Astrocyte of the spinal cord (primary cell): ENCODE data around the gene USP25.

Experiments used
- DNase-seq: peaks from one replicate; pipeline ENCODE4 v3.0.0; 2011; ENCODE audit warnings: low read depth, low spot score
- H3K4me3 ChIP-seq: 2 replicates; pipeline ENCODE4 v1.5.1; 2011; ENCODE audit warnings: low read depth, mild to moderate bottlenecking, low read length, moderate library complexity
- in situ Hi-C: cut with HindIII; loops from 2 replicates; pipeline ENCODE4 v1.10.0; 2017; ENCODE audit warnings: low sequenced_read_pairs
- TF ChIP-seq, protein P1 (sequence below): IDR thresholded peaks from 2 replicates; pipeline ENCODE4 v1.5.1; 2012; ENCODE audit warnings: low read depth, mild to moderate bottlenecking, low read length, inconsistent platforms

Gene USP25

DNA sequence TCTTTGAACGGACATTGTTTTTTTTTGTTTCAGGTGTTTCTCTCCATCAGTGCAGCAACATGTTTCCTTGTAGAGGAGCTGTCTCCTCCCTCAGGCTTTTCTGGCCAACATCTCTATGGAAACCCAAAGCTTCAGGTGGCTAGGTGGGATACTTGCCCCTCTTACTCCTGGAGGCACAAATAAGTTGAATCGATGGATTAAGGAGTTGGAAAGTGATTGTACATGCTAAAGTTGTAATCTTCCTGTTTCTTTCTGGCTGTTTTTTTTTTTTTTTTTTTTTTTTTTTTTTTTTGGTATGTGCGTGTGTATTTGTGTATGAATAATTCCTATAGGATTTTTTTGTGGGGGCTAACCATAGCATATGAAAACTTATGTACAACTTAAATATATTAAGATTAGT is 10.6 kb downstream of the USP25 start:
- H3K4me3 ChIP-seq: no peak overlapping the region
- DNase-seq: no peak
- TF ChIP-seq, protein P1, sequence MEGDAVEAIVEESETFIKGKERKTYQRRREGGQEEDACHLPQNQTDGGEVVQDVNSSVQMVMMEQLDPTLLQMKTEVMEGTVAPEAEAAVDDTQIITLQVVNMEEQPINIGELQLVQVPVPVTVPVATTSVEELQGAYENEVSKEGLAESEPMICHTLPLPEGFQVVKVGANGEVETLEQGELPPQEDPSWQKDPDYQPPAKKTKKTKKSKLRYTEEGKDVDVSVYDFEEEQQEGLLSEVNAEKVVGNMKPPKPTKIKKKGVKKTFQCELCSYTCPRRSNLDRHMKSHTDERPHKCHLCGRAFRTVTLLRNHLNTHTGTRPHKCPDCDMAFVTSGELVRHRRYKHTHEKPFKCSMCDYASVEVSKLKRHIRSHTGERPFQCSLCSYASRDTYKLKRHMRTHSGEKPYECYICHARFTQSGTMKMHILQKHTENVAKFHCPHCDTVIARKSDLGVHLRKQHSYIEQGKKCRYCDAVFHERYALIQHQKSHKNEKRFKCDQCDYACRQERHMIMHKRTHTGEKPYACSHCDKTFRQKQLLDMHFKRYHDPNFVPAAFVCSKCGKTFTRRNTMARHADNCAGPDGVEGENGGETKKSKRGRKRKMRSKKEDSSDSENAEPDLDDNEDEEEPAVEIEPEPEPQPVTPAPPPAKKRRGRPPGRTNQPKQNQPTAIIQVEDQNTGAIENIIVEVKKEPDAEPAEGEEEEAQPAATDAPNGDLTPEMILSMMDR: no peak
- in situ Hi-C loops: no loop called here

DNA sequence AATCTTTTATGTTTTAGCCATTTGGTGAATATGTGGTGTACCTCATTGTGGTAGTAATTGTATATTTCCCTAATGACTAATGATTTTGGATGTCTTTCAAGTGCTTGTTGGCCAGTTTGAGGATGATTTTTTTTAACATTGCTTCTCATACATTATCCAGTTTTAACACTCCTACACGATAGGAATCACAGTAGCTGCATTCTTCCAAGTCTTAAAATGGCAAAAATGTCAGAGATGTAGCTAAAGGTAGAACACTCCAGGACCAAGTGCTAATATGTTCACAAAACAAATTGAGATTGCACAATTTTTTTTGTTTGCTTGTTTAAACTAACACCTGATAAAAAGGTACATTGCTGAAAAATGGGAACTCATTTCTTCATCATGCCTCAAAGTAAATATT is 11.7 kb downstream of the USP25 start:
- peak; percentile 67 for DNase-seq
- in situ Hi-C loops: no loop called here
- TF ChIP-seq, protein P1: no peak
- H3K4me3 ChIP-seq: no peak overlapping the region

DNA sequence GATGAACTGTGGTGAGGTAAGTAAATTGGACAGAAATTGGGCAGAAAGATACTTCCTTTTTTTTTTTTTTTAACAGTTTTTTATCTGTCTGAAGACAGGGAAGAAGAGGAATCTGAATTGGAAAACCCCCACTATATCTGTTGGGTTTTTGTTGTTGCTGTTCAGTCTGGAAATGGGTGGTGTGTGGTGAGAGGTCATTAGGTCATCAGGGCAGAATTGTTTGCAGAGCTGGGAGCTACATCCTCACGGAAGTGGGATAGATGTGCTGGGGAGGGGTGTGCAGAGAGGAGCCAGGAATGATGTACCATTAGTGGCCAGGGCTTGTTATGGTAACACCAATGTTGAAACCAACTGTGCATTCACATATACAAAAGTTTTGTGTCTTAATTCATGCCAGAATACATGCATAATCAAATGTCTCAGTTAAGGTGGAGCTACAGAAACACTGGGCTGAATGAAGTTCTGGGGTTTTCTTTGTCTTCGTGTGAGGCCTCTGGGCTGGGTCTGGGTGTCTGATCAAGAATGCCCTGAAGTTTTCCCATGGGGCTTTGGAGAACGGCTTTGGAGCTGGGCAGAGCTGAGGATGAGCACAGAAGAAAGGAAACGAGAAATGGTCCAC is 12.4 kb downstream of the USP25 start:
- H3K4me3 ChIP-seq: no peak overlapping the region
- TF ChIP-seq, protein P1: no peak
- DNase-seq: no peak
- in situ Hi-C loops: no loop called here

DNA sequence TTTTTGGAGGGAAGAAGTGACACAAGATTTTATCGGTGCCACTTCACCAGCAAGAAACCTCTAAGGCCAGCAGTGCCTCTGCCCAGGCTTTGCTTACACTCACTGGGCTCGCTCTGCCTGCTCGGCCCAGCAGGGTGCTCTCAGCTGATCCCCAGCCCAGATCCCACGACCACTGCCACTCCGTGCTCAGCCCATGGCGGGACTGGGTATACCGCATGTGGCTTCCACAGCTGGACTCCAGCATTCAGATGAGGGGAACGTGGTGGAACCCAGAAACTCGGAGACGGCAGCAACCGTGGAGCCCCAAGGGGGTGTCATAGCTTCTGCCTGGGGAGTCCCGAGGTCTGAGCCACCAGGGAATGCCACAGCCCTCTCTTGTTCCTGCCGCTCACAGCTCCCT is 12.9 kb downstream of the USP25 start:
- no peak overlapping the region for H3K4me3 ChIP-seq
- DNase-seq: no peak
- TF ChIP-seq, protein P1: no peak
- in situ Hi-C loops: no loop called here

DNA sequence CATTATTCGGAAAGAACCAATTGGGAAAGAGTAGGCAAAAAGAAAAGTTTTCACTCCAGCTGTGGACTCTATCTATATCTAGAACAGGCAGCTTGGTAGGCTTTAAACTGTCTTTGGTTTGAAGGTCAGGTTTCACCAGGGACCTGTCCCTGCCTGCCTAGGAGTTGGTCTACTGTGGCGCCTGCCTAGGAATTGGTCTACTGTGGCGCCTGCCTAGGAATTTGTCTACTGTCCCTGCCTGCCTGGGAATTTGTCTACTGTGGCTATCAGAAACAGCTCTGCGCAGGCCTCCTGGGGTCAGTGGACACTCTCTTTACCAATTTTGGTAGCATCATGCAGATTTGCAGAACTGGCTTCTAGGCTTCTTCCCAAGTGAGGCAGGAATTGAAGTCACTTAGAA is 13.8 kb downstream of the USP25 start:
- in situ Hi-C loops: no loop called here
- TF ChIP-seq, protein P1: no peak
- no peak overlapping the region for H3K4me3 ChIP-seq
- DNase-seq: no peak

DNA sequence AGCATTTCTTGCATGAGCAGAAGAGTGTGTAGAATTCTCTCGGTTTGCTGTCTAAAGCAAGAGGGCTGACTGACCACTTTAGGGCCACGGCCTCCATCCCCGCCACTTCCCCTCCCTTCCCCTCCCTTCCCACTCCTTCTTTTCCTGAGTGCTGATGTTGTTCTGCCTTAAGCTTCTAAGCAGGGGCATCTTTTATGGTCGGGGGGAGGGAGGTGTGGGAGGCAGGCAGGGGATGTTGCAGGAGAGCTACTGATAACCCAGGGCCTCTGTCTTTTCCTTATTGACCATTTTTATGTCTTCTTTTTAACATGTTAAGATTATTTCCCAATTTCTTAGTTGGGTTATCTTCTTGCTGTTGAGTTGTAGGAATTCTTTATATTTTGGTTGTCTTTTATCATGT is 15.1 kb downstream of the USP25 start:
- no peak overlapping the region for H3K4me3 ChIP-seq
- no peak for DNase-seq
- TF ChIP-seq, protein P1: no peak
- in situ Hi-C loops: no loop called here

DNA sequence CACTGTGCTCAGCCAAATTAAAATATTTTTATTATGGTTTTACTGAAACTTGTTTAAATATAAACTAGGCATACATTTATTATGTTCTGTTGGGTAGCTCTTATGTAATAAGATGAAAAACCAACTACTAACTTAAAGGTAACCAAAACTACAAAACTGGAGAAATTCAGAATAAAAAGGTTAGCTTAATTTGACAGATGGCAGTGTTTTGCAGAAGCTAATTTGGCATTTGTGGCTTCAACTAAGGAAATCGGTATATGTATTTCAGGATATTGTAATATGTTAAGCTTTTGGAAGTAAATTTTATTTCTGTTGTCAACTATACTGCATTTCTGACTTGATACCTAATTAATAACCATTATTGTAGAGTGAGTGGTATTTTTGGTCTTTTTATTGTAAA is 18.8 kb downstream of the USP25 start:
- TF ChIP-seq, protein P1: no peak
- in situ Hi-C loops: no loop called here
- no peak for DNase-seq
- no peak overlapping the region for H3K4me3 ChIP-seq
